Measurements from ENCODE around the gene CHRNA4.

DNA sequence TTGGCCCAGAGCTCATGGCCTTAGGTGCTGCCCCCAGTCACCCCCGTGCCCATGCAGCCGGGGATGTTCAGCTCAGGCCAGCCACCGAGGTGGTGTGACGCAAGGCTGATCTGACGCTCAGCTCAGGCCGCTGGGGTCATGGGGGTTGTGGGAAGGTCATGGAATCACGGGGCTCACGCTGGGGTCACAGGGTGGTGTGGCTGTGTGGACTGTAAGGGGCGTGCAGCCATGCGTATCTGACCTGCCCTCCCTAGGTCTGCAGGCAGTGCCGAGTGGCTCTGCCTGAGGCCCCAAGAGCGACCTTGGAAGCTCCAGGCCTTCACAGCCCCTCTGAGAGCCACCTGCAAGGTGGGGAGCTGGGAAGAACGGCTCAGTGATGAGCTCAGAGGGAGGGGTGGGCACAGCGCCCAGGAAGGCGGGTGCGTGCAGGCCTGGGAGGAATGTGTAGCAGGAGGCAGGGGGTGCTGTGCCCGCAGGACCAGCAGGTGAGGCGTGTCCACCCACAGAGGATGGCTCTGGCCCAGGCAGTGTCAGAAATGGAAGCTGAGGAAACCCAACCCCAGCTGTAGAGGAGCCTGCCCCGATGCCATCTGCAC, 27.8 kb downstream of the CHRNA4 start:
- TF ChIP-seq POLR2A (IDR thresholded peaks at IDR 0.05; ENCODE audit: low read depth, low read length) (no peak), POLR2AphosphoS5 (IDR thresholded peaks at IDR 0.05; ENCODE audit: insufficient read depth, low read depth, low read length) (no peak), FOS (IDR thresholded peaks at IDR 0.05; ENCODE audit: borderline replicate concordance, insufficient read depth, low read length) (no peak), EZH2 (IDR thresholded peaks at IDR 0.05; ENCODE audit: borderline replicate concordance, low read depth, low read length, severe bottlenecking) (no peak), GATA2 (IDR thresholded peaks at IDR 0.05; ENCODE audit: insufficient read depth, insufficient read length, low read depth, low read length) (no peak)
- TF ChIP-seq, protein P1, sequence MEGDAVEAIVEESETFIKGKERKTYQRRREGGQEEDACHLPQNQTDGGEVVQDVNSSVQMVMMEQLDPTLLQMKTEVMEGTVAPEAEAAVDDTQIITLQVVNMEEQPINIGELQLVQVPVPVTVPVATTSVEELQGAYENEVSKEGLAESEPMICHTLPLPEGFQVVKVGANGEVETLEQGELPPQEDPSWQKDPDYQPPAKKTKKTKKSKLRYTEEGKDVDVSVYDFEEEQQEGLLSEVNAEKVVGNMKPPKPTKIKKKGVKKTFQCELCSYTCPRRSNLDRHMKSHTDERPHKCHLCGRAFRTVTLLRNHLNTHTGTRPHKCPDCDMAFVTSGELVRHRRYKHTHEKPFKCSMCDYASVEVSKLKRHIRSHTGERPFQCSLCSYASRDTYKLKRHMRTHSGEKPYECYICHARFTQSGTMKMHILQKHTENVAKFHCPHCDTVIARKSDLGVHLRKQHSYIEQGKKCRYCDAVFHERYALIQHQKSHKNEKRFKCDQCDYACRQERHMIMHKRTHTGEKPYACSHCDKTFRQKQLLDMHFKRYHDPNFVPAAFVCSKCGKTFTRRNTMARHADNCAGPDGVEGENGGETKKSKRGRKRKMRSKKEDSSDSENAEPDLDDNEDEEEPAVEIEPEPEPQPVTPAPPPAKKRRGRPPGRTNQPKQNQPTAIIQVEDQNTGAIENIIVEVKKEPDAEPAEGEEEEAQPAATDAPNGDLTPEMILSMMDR (IDR thresholded peaks at IDR 0.05; ENCODE audit: extremely low read depth in 1 of 2, insufficient read depth in 1 of 2, low read depth in 1 of 2, low read length in 2 of 2), result no peak
- TF ChIP-seq, protein P2, sequence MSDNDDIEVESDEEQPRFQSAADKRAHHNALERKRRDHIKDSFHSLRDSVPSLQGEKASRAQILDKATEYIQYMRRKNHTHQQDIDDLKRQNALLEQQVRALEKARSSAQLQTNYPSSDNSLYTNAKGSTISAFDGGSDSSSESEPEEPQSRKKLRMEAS (IDR thresholded peaks at IDR 0.05; ENCODE audit: insufficient read depth, insufficient read length), result no peak

Measured in endothelial cell of umbilical vein (primary cell).